Measurements from ENCODE around the gene DPP7.
A peak's percentile ranks its signal among the peaks of the same experiment; 100 is the strongest.

DPP7 gene

DNA sequence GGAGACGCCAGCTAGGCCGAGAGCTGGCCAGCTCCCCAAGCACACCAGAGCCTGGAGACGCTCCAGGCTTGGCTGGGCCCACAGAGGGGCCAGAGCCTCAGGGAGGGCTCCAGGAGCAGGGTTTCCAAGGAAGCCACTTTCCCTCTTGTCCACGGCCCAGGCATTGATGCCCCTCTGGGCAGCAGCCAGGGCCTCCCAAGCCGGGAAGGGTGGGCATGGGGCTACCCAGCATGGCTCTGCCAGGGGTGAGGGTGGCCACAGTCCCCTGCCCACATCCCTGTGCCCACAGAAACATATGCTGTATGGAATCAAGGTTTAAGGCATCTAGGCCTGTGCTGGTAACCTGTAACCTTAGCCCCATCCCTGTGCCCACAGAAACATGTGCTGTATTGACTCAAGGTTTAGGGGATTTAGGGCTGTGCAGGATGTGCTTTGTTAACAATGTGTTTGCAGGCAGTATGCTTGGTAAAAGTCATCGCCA lies 1.5 kb upstream of the DPP7 start:
- Histone ChIP-seq H3F3A (ENCODE audit: low read depth) (no peaks in the 10 kb centered on the region), H3K79me2 (ENCODE audit: insufficient read depth, low read length) (no peaks in the 10 kb centered on the region), H3K4me1 (ENCODE audit: insufficient read depth, low read length, poor library complexity, severe bottlenecking) (peaks cover 7% of the 10 kb centered on the region), H3K27me3 (ENCODE audit: insufficient read depth, low read length, poor library complexity, severe bottlenecking) (no peaks in the 10 kb centered on the region), H3K4me2 (ENCODE audit: low read depth, low read length, poor library complexity, severe bottlenecking) (no peak overlapping the region), H4K20me1 (ENCODE audit: insufficient read depth, low read length, poor library complexity, severe bottlenecking) (no peaks in the 10 kb centered on the region), H3K4me3 (ENCODE audit: low read length, poor library complexity, severe bottlenecking) (no peak overlapping the region), H3K36me3 (ENCODE audit: insufficient read depth, low read length) (no peaks in the 10 kb centered on the region), H2AFZ (ENCODE audit: low read length) (no peak overlapping the region), H3K9me2 (replicated peaks; ENCODE audit: low read depth, low read length) (no peaks in the 10 kb centered on the region), H3K9ac (ENCODE audit: low read depth, low read length, poor library complexity, severe bottlenecking) (no peak overlapping the region), H3K9me3 (ENCODE audit: insufficient read depth, low read depth, low read length) (no peaks in the 10 kb centered on the region)
- TF ChIP-seq, protein P1, sequence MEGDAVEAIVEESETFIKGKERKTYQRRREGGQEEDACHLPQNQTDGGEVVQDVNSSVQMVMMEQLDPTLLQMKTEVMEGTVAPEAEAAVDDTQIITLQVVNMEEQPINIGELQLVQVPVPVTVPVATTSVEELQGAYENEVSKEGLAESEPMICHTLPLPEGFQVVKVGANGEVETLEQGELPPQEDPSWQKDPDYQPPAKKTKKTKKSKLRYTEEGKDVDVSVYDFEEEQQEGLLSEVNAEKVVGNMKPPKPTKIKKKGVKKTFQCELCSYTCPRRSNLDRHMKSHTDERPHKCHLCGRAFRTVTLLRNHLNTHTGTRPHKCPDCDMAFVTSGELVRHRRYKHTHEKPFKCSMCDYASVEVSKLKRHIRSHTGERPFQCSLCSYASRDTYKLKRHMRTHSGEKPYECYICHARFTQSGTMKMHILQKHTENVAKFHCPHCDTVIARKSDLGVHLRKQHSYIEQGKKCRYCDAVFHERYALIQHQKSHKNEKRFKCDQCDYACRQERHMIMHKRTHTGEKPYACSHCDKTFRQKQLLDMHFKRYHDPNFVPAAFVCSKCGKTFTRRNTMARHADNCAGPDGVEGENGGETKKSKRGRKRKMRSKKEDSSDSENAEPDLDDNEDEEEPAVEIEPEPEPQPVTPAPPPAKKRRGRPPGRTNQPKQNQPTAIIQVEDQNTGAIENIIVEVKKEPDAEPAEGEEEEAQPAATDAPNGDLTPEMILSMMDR (conservative IDR thresholded peaks at IDR 0.05; ENCODE audit: low read length), result no peak
- no peak for TF ChIP-seq EZH2phosphoT487 (IDR thresholded peaks at IDR 0.05; ENCODE audit: borderline replicate concordance)

DNA sequence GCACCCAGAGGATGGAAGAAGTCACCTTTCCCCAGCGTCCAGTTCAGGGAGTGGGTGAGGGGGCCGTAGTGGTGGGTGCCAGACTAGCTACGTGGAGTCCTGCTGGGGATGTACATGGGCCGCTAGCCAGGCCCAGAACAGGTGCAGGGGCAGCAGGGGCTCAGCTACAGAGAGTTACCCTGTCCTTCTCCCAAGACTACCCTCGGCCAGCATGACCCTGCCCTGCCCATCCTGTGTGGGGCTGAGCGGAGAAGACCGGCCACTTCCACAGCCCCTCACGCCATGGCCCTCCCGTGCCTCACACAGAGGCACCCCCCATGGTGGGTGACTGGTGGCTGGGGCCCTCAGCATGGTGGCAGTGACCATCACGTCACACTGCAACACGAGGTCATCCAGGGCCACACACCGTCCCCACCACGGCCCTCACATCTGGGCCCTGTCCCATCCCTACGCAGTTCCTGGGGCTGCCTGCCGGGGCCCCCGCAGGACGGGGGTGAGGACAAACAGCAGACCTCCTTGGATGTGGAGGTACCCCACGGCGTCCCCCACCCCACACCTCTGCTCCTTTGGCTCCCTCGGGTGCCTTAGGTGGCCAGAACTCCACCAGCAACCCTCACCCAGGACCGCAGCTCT lies 977 bp upstream of the DPP7 start:
- H3K4me2 ChIP-seq (ENCODE audit: low read depth, low read length, poor library complexity, severe bottlenecking), result peak overlapping the region; percentile 90
- H3K79me2 ChIP-seq (ENCODE audit: insufficient read depth, low read length), result no peaks in the 10 kb centered on the region
- peak overlapping the region; percentile 75 for H3K4me3 ChIP-seq (ENCODE audit: low read length, poor library complexity, severe bottlenecking)
- H3F3A ChIP-seq (ENCODE audit: low read depth), result no peaks in the 10 kb centered on the region
- no peak for TF ChIP-seq EZH2phosphoT487 (IDR thresholded peaks at IDR 0.05; ENCODE audit: borderline replicate concordance)
- TF ChIP-seq, protein P1 (conservative IDR thresholded peaks at IDR 0.05; ENCODE audit: low read length), result no peak; the same call in 1 of the 2 replicates
- H2AFZ ChIP-seq (ENCODE audit: low read length), result no peak overlapping the region
- no peaks in the 10 kb centered on the region for H3K27me3 ChIP-seq (ENCODE audit: insufficient read depth, low read length, poor library complexity, severe bottlenecking)
- H3K4me1 ChIP-seq (ENCODE audit: insufficient read depth, low read length, poor library complexity, severe bottlenecking), result peaks cover 7% of the 10 kb centered on the region
- H3K9me2 ChIP-seq (replicated peaks; ENCODE audit: low read depth, low read length), result no peaks in the 10 kb centered on the region
- H3K9ac ChIP-seq (ENCODE audit: low read depth, low read length, poor library complexity, severe bottlenecking), result peak overlapping the region; percentile 78
- H4K20me1 ChIP-seq (ENCODE audit: insufficient read depth, low read length, poor library complexity, severe bottlenecking), result no peaks in the 10 kb centered on the region
- H3K9me3 ChIP-seq (ENCODE audit: insufficient read depth, low read depth, low read length), result no peaks in the 10 kb centered on the region
- no peaks in the 10 kb centered on the region; the same call in 1 of the 2 replicates for H3K36me3 ChIP-seq (ENCODE audit: insufficient read depth, low read length)

DNA sequence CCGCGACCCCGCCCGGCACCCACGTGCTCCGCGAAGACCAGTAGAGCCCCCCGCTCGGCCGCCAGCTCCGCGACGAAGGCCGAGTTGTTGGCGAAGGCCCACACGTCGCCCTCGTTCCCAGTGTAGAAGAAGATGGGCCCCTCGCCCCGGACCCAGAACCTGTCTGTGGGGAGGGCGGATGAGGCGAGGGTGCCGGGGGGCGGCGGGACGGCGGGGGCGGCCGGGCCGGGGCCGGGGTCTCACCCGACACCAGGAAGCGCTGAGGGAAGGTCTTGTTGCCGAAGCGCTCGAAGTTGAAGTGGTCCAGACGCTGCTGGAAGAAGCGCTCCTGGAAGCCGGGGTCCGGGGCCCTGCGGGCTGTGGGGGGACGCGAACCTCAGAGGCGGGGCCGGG lies 317 bp downstream of the DPP7 start:
- H3K27me3 ChIP-seq (ENCODE audit: insufficient read depth, low read length, poor library complexity, severe bottlenecking), result no peaks in the 10 kb centered on the region

More for the DNA sequence above, 317 bp downstream of the DPP7 start:
- Histone ChIP-seq H3K4me2 (ENCODE audit: low read depth, low read length, poor library complexity, severe bottlenecking) (peak overlapping the region; percentile 90), H3K4me3 (ENCODE audit: low read length, poor library complexity, severe bottlenecking) (peak overlapping the region; percentile 75), H3K9me3 (ENCODE audit: insufficient read depth, low read depth, low read length) (no peaks in the 10 kb centered on the region), H3K36me3 (ENCODE audit: insufficient read depth, low read length) (peaks cover 7% of the 10 kb centered on the region; the same call in 1 of the 2 replicates), H2AFZ (ENCODE audit: low read length) (peak overlapping the region; percentile 56; the same call in 1 of the 2 replicates), H3K9ac (ENCODE audit: low read depth, low read length, poor library complexity, severe bottlenecking) (peak overlapping the region; percentile 78), H4K20me1 (ENCODE audit: insufficient read depth, low read length, poor library complexity, severe bottlenecking) (no peaks in the 10 kb centered on the region), H3K79me2 (ENCODE audit: insufficient read depth, low read length) (no peaks in the 10 kb centered on the region), H3K9me2 (replicated peaks; ENCODE audit: low read depth, low read length) (no peaks in the 10 kb centered on the region), H3K4me1 (ENCODE audit: insufficient read depth, low read length, poor library complexity, severe bottlenecking) (peaks cover 7% of the 10 kb centered on the region), H3F3A (ENCODE audit: low read depth) (no peaks in the 10 kb centered on the region)
- TF ChIP-seq, protein P1 (conservative IDR thresholded peaks at IDR 0.05; ENCODE audit: low read length), result no peak
- no peak for TF ChIP-seq EZH2phosphoT487 (IDR thresholded peaks at IDR 0.05; ENCODE audit: borderline replicate concordance)

All from Loucy (cell line).